GM21619 (cell line): ENCODE results near the gene KRTAP6-3.

Source experiments
- ATAC-seq: cut with Tn5 transposase; IDR thresholded peaks from one replicate; pipeline ENCODE4 v1.9.1; 2021; ENCODE audit not compliant: unreplicated experiment

KRTAP6-3 gene

DNA sequence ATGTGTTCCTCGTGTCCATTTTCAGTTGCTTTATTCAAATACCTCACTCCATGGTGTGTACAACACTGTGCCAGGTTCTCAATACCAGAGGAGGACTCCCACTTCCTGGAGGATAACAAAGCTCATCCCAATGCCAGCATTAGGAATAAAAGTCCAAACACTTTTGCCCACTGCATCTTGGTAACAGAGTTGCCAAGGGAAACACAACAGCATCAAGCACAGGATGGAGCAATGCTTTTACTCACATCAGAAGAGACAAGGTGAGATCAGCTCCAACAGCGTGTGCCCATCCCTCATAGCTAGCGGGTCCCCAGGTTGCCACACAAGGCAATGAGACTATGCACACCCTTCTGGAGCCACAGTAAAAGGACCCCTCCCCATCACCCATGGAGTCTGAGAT, 31.1 kb downstream of the KRTAP6-3 start:
- no peak for ATAC-seq

DNA sequence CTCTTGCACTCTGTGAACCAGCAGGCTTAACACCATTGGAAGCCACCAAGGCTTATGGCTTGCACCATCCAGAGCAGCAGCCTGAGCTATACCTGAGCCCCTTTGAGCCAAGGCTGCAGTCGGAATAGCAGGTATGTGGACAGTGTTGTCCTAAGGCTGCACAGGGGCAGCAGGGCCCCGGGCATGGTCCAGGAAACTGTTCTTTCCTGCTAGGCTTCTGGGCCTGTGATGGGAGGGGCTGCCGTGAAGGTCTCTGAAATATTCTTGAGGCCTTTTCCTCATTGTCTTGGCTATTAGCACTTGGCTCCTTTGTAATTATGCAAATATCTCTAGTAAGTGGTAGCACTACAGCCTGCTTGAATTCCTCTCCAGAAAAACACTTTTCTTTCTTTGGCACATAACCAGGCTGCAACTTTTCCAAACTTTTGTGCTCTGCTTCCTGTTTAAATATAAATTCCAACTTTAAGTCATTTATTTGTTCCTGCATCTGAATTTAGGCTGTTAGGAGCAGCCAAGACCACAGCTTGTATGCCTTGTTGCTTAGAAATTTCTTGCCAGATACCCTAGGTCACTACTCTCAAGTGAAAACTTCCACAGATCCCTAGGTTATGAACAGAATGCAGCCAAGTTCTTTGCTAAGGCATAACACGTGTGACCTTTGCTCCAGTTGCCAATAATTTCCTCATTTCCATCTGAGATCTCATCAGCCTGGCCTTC, 33.4 kb downstream of the KRTAP6-3 start:
- ATAC-seq = no peak

GRCh38 chr21:30628109-30628508, 35.9 kb downstream of the KRTAP6-3 start:
- ATAC-seq = no peak

GRCh38 chr21:30629200-30629599, 37.0 kb downstream of the KRTAP6-3 start:
- no peak for ATAC-seq

- no peak for ATAC-seq
Observed at GRCh38 chr21:30634906-30635305, 42.7 kb downstream of the KRTAP6-3 start, which contains the start of gene KRTAP20-2. Gene KRTAP20-2, plus strand, starts transcription at chr21:30635206. Its CDS starts 58 bp downstream, at chr21:30635264.

GRCh38 chr21:30638686-30639085, 46.4 kb downstream of the KRTAP6-3 start:
- ATAC-seq = no peak

DNA sequence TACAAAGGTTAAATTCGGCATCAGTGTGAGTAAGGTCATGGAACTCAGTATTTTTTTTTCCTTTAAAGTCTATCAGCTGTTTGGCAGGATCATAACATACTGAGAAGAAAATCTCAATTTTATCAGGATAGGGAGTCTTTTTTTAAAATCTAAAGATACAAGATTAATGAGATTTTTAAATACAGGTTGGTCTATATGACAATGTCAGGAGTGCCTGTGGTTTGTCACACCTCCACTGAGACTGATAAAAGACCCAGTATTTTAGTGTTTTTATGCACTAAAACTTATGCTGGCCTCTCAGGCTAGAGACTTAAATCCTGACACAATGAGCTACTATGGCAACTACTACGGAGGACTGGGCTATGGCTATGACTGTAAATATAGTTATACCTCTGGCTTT, 50.3 kb downstream of the KRTAP6-3 start, which contains the start of gene KRTAP20-3:
TSS of gene KRTAP20-3 (plus strand) at position 301 of the 400 bp plus-strand sequence.
- ATAC-seq = no peak
